ENCODE data around the gene SORBS1.

- TF ChIP-seq CTCF (IDR thresholded peaks at IDR 0.05; ENCODE audit: insufficient read depth, low read length, poor library complexity, severe bottlenecking) (no peak), EZH2phosphoT487 (conservative IDR thresholded peaks at IDR 0.05; ENCODE audit: low read length) (no peak)
Measured at GRCh38 chr10:95513941-95514392, 47.2 kb downstream of the SORBS1 start.

Data from SU-DHL-6 (cell line).